ENCODE results near the gene RCAN3. TPM values are rescaled to one million over a fixed set of nuclear protein-coding genes. Genes with fewer than 3 reads are reported as not detected.

RCAN3 gene
- total RNA-seq, 4 donors from 2014 or later = 25.6 to 37.9 (median 35.2) TPM

GRCh38 chr1:24468685-24469316 is 33.8 kb upstream of the RCAN3 start:
- H3K27ac ChIP-seq = no peak overlapping the region
- no peaks in the 10 kb centered on the region for H3K9me3 ChIP-seq
- intact Hi-C loops (cut with DNase I) = no loop called here
- 89 to 92% methylated on average over 11 of the region's 11 CpGs for whole genome bisulfite sequencing, 2 donors
- H3K27me3 ChIP-seq = no peaks in the 10 kb centered on the region
- no peak for TF ChIP-seq POLR2A (IDR thresholded peaks at IDR 0.05)
- no peak for TF ChIP-seq CTCF (IDR thresholded peaks at IDR 0.05)
- peaks cover 10 to 22% of the 10 kb centered on the region in 2 donors for H3K4me1 ChIP-seq
- H3K4me3 ChIP-seq (replicated peaks in 1 of 3) = no peak overlapping the region
- H3K36me3 ChIP-seq = no peaks in the 10 kb centered on the region
- DNase-seq = no peak

- 91 to 96% methylated on average over 2 of the region's 2 CpGs for WGBS, 2 donors
Measured at GRCh38 chr1:24470592-24470991, 32.0 kb upstream of the RCAN3 start.

GRCh38 chr1:24472527-24473251 is 29.9 kb upstream of the RCAN3 start:
- 67 to 68% methylated on average over 11 of the region's 11 CpGs for WGBS, 2 donors
- peak; percentile 52 to 57 for DNase-seq
- TF ChIP-seq CTCF (IDR thresholded peaks at IDR 0.05) = no peak
- no peak for TF ChIP-seq POLR2A (IDR thresholded peaks at IDR 0.05)
- intact Hi-C loops (cut with DNase I) = no loop called here
- Histone ChIP-seq H3K9me3 (no peaks in the 10 kb centered on the region), H3K27ac (no peak overlapping the region), H3K4me3 (replicated peaks in 1 of 3) (no peak overlapping the region), H3K36me3 (no peaks in the 10 kb centered on the region), H3K27me3 (no peaks in the 10 kb centered on the region), H3K4me1 (no peaks in the 10 kb centered on the region)

More at GRCh38 chr1:24470592-24470991, 32.0 kb upstream of the RCAN3 start:
- Histone ChIP-seq H3K27me3 (no peaks in the 10 kb centered on the region), H3K9me3 (no peaks in the 10 kb centered on the region), H3K36me3 (no peaks in the 10 kb centered on the region), H3K27ac (no peak overlapping the region), H3K4me3 (replicated peaks in 1 of 3) (no peak overlapping the region), H3K4me1 (peaks cover 5 to 6% of the 10 kb centered on the region in 2 donors)
- DNase-seq = no peak
- intact Hi-C loops (cut with DNase I) = no loop called here
- TF ChIP-seq CTCF (IDR thresholded peaks at IDR 0.05) = no peak
- TF ChIP-seq POLR2A (IDR thresholded peaks at IDR 0.05) = no peak

- H3K4me3 ChIP-seq (replicated peaks in 1 of 3) = no peak overlapping the region
- TF ChIP-seq CTCF (IDR thresholded peaks at IDR 0.05) (no peak), POLR2A (IDR thresholded peaks at IDR 0.05) (no peak)
- DNase-seq = no peak
- no peaks in the 10 kb centered on the region for H3K27me3 ChIP-seq
- no peak overlapping the region for H3K27ac ChIP-seq
- H3K36me3 ChIP-seq = no peaks in the 10 kb centered on the region
- intact Hi-C loops (cut with DNase I) = no loop called here
- no peaks in the 10 kb centered on the region for H3K4me1 ChIP-seq
- no peaks in the 10 kb centered on the region for H3K9me3 ChIP-seq
Measured at GRCh38 chr1:24474193-24474592, 28.4 kb upstream of the RCAN3 start.

- H3K27ac ChIP-seq = no peak overlapping the region
- 76 to 78% methylated on average over 4 of the region's 4 CpGs for WGBS, 2 donors
- intact Hi-C loops (cut with DNase I) = no loop called here
- no peaks in the 10 kb centered on the region for H3K4me1 ChIP-seq
- no peak for TF ChIP-seq POLR2A (IDR thresholded peaks at IDR 0.05)
- no peak for TF ChIP-seq CTCF (IDR thresholded peaks at IDR 0.05)
- no peaks in the 10 kb centered on the region for H3K9me3 ChIP-seq
- H3K27me3 ChIP-seq = no peaks in the 10 kb centered on the region
- DNase-seq = no peak
- no peaks in the 10 kb centered on the region for H3K36me3 ChIP-seq
- H3K4me3 ChIP-seq (replicated peaks in 1 of 3) = no peak overlapping the region
Measured at GRCh38 chr1:24475700-24476099, 26.9 kb upstream of the RCAN3 start.

Data from thyroid gland (tissue), 4 donors.